Measurements from ENCODE around the gene CCDC83.
A peak's percentile ranks its signal among the peaks of the same experiment; 100 is the strongest.
"Not testable (repeated sequence)": the region's sequence is repeated elsewhere in the genome, so short reads cannot be mapped to it uniquely, and the experiment has no call there.

Gene CCDC83

DNA sequence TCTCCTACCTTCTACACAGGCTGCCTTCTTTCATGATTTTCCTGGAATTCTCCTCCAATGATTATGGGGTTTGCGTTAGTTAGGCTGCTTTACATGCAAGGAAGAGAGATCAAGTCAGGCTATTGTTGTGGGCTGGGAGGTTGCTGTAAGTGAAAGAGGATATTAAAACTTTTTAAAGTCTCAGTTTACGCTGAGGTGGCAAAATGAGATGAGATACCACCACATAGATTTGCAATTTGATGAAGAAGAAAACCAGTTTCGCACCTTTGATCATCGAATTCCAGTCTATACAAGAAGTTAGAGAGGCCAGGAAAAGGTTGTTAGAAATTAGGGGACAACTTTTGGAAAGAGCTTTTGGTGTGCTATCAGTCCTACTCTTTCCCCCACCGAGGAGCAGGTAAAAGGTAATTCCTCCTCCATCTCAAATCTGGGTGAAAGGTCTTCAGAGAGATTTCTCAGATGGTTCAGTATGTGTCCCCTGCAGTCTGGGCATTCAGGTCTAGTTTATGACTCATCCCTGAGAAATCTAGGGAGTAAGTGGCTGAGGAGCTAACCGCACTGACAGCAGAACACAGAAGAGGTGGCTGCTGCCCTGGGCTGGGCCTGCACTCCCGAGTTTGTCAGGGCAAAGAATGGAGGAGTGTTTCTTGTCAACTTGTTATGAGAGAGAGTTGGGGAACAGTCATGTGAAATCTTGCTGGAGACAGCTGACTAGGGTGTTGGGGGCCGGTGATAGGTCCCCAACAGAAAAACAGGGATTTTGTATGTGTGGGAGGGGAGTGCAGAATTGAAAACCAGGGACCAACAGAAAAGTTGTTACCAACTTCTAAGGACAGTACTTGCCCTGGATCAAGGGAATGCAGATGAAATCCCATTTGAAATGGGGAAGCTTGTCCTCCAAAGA is 34.7 kb downstream of the CCDC83 start:
- DNase-seq: no peak

DNA sequence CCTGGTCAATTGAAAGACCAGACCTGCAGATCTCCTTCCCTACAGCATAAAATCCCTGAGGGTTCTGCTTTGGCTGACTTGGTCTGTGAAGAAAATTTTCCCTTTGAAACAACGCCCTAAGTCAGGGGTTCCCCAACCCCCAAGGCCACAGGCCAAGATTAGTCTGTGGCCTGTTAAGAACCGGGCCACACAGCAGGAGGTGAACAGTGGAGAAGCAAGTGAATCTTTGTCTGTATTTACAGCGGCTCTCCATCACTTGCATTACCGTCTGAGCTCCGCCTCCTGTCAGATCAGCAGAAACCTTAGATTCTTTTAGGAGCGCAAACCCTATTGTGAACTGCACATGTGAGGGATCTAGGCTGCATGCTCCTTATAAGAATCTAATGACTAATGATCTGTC is 38.2 kb downstream of the CCDC83 start:
- DNase-seq: no peak

DNA sequence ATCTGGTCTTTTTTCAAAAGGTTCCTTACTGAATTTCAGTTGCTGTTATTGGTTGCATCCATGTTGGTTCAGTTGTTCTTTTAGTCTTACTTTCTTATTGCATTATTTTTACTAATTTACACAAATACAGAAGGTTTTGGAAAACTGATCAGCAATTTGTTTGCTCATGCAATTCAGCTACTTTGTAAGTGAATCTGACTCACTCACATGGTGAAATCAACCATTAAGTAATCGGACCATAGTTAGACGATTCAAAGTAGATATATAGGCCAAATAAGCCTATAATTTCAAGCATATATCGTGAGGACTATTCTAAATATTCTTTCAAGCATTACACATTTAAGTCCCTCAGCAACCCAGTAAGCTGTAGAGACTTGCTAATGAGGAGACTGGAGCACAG is 41.7 kb downstream of the CCDC83 start:
- DNase-seq: no peak

DNA sequence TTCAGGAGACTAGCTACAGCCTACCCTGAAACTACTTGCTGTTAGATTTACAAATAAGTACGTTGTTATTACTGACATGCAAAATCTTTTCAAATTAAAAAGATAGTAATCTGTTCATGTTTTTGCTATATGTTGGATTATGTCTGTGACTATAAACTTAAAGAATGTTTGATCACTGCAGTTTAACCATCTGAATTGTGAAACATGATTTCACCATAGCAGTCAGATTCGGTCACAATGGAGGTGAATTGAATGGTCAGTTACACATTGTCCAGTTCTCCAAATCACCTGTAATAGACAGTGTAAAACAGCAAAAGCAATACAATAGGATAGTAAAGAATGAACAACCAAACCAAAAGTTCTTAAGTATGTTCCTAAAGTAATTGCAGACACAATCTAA is 43.3 kb downstream of the CCDC83 start:
- DNase-seq: no peak

DNA sequence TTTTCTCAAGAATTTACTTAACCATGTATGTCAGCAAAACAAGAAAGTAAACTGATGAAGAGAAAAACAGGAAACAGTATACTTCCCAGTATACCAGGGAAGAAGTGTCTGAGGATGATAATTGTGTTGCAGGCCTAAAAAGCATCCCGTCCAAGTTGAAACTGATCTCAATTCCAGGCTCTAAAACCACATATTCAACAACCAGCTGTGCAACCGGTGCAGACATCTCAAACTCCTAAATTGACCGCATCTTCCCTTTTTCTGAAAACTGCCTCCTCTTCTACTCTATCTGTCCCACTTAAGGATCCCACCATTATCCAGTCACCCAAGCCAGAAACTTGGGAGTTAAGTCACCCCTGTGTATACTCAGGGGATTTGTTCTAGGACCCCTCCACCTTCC is 47.2 kb downstream of the CCDC83 start:
- DNase-seq: no peak

DNA sequence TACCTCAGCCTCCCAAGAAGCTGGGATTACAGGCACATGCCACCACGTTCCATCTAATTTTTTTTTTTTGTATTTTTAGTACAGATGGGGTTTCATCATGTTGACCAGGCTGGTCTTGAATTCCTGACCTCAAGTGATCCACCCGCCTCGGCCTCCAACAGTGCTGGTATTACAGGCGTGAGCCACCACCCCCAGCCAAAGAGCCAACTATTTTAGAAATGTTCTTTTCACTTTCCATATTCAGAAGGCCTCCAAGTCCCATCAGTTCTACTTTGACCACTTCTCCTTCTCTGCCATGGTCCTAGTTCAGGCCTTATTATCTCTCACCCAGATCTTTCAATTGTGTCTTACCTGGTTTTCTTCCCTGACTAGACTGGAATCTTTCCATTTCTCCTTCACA is 48.2 kb downstream of the CCDC83 start:
- DNase-seq: no peak

DNA sequence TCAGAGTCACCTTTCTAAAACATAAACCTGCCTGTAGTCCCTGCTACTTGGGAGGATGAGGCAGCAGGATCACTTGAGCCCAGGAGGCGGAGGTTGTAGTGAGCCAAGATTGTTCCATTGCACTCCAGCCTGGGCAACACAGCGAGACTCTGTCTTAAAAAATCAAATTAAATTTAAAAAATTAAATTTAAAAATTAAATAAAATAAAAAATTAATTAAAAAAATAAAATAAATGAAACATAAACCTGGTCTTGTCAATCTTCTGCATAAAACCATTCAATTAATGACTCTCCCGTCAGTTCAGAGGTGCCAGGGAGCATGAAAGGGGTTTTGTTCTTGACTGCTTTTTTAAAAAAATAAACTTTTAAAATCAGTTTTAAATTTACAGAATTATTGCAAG is 48.6 kb downstream of the CCDC83 start:
- no peak for DNase-seq

DNA sequence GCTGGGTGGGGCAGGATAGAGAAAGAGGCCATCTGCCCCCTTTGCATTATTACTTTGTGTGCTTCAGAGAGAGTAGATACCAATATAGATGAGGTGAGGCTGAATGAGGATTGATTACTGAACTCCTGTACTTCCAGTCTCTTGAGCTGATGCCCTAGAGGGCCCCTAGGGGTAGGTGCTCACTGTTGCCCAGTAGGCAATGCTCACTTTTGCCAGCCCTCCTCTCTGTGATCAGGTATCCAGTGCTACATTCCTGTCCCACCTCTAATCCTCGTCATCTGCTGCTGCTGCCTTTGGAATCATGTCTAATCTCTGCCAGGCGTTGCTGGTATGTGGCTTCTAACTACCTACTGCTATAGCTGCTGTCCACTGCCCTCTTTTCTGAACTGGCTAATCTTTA is 57.2 kb downstream of the CCDC83 start:
- no peak for DNase-seq

DNA sequence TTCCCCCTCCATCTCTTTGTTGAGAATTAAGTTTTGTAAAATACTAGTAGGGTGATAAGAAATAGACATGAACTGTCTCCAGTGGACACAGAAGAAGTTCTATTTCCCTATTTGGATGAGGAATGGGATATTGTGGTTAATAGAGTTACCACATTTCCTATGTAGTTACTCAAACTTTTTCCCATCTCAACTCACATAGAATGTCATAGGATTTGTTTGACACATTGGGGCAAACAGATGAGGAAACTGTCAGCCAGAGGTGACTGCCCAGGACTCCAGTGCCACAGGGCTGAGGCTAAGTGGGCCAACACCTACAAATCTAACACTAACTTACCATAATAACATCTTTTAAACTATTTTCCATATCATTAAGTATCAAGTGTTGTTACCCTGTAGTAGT is 58.3 kb downstream of the CCDC83 start:
- DNase-seq: no peak

DNA sequence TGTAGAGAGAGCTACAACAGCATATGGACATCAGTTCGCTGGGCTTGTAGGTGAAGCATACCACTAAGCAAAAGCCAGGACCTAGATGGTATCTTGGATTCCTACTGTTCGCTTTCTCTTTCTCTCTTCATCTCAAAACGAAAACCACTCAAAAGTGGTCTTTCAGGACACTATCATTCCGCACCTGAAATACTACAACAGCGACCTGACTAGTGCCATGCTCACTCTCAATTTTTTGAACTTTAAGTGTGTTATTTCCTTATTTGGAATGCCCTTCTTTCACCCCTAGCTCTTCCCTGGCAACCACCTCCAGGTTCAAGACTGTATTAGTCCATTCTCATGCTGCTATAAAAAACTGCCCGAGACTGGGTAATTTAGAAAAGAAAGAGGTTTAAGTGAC is 59.2 kb downstream of the CCDC83 start:
- no peak for DNase-seq

DNA sequence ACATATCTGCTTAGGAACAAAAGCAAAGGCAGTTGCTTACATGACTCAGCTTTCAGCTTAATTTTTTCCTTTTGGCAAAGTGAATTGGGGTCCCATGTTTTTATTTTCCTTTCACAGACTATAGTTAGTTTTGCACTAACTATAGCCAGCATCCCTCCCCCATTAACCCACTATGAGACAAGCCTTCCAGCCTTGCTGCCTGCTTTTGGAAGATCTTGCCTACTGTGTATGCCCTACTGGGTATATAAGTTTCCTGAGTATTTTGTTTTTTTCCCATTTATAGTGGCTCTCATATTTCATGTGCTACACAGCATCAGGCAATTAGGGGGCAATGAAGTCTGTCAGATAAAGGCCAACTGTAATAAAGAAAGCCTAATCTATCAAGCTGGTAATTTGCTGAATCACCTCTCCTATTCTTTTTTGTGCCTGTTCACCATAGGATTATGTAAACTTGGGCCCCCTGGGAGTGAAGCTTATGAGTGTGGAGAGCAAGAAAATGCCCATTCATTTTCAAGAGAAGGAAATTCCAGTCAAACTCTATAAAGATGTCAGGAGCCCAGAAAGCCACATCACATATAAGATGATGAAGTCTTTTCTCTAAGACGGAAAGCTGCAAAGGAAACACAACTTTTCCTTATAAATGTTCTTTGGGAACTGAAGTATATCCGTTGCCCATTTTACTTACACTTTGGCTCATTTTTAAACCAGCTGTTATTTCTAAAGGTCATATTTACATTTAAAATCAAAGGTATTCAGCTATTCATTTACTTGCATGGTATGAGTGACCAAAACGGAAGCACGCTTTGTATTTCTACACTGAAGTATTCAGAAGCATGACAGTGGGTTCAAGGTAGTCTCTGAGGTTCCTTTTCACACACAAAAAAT is 64.0 kb downstream of the CCDC83 start:
- DNase-seq: no peak

DNA sequence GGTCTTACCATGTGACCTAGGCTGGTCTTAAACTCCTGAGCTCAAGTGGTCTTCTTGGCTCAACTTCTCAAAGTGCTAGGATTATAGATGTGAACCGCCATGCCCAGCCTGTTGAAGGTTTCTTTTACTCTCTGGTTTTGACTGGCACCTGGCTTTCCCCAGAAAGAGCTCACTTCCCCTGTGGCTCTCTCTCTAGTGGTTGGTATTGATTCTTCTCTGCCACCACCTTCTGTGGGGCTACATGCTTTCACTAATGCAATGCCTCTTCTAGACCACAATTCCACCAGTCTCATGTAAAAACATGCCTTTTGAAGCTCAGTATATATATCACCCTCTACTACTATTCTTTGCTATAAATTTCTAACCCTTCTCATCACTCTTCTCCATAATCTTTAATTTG is 67.2 kb downstream of the CCDC83 start:
- DNase-seq: no peak

DNA sequence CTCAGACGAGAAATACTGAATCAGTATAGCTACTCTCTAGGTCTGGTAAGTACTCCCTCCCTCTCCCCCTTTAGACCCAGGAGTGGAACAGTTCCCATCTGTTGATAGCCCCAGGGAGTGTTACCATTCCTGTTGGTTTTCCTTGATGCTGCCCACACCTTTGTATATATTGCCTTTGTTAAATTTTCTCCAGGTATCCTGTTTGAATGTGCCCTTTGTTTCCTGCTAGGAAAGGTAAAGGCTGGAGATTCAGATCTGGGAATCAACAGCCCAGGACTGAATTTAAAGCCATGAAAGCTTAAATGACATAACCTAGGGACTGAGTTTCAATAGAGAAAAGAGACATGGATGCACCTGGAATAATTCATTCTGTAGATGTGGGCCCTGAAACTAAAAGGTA is 68.3 kb downstream of the CCDC83 start:
- DNase-seq: no peak

DNA sequence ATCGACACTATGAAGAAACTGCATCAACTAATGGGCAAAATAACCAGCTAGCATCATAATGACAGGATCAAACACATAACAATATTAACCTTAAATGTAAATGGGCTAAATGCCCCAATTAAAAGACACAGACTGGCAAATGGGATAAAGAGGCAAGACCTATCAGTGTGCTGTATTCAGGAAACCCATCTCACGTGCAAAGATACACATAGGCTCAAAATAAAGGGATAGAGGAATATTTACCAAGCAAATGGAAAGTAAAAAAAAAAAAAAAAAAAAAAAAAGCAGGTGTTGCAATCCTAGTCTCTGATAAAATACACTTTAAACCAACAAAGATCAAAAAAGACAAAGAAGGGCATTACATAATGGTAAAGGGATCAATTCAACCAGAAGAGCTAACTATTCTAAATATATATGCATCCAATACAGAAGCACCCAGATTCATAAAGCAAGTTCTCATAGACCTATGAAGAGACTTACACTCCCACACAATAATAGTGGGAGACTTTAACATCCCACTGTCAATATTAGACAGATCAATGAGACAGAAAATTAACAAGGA is 71.6 kb downstream of the CCDC83 start:
- DNase-seq: not testable (repeated sequence)

DNA sequence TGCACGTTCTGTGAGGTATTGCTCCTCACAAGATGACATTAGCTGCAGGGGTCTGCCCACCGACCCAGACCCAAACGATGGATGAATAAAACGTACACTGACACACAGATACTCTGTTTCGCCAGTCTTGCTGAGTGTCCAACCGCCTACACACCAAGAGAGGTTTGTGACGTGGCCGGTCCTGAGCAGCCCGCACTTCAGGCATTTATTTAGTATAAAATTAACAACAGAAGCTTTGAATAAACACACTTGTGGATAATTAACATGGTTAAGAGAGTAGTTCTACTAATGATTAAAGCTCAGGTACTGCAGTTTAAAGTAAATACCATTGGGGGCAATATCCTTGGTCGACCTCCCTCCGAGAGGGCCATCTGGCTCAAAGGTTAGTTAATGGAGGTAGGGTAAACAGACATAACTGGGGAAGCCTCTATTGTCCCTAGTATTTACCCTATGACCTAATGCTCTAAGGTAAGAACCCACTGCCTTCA is 75.7 kb downstream of the CCDC83 start:
- DNase-seq: no peak

DNA sequence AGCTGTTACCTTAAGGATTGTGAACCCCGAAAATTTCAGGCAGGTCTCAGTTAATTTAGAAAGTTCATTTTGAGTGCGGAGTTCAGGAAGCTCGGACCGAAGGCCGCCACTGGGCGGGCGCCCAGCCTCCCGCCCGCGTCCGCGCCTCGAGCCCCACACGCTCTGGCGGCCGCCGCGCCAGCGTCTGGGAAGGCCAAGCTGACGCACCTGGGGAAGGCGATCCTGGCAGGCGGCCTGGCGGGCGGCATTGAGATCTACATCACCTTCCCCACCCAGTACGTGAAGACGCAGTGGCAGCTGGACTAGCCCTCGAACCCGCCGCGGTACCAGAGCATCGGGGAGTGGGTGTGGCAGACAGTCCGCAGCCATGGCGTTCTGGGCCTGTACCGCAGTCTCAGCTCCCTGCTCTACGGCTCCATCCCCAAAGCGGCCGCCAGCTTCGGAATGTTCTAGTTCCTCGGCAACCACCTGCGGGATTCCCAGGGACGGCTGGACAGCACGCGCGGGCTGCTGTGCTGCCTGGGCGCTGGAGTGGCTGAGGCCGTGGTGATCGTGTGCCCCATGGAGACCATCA is 79.5 kb downstream of the CCDC83 start:
- DNase-seq: no peak

DNA sequence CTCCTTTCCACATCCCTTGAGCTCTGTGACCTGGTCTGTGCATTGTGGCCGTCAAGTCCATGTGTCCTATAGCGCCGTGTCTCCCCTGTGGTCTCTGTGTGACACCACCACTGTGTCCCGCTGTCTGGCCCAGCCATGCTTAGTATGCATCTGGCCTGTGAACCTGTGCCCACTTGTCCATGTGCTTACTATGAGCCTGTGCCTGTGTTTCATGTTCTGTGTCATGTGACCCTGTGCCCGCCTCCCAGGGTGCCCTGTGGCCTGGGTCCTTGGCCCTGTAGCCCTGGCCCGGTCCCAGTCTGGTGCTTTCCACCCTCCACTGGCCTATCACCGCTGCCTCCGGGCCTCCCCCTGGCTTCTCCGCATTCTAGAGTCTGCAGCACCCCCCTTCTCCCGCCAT is 80.6 kb downstream of the CCDC83 start:
- DNase-seq: no peak

DNA sequence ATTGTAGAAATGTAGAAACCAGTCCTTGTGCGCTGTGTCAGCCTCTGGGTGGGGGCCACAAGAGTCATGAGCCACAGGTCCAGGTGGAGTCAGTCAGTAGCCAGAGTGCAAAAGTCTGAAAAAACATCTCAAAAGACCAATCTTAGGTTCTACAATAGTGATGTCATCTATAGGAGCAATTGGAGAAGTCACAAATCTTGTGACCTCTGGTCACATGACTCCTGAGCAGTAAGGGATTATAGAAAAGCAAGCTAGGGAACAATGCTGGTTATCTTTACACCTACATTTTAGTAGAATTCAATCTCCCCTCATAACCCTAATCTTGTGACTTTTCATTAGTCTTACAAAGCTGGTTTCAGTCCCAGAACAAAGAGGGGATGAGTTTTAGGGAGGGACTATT is 82.7 kb downstream of the CCDC83 start:
- no peak for DNase-seq

DNA sequence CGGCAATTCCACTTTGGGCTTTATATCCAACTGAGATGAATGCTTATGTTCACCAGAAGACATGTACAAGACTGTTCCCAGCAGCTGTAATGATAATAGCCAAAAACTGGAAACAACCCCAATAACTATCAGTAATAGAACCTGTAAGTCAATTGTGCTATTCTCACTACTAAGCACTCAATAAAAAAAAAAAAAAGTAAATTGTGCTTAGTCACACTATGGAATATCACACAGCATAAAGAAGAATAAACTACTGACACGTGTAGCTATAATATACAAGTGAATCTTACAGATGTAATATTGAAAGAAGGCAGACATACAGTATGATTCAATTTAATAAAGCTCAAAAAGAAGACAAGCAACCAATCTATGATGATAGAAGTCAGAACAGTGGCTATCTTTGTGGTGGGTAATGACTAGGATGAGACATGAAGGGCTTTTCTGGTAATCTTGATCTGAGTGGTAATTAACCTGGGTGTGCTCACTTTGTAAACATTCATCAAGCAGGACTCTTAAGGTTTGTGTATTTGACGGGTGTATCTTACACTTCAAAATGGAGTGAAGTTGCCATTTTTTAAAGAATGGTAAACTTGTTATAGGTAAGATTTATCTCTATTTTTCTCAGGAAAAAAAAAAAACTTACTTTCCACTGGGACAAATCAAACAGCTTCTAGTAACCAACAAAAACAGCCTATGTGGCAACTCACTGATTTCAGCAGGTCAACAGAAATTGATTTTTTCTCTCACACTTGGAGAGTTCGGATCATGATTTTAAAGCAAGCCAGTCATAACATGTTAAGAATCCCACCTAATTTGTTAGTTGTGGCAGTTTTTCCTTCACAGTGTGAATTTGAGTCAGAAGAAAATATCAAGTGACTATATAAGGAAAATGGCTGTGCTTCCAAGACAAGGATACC is 84.2 kb downstream of the CCDC83 start:
- DNase-seq: no peak

DNA sequence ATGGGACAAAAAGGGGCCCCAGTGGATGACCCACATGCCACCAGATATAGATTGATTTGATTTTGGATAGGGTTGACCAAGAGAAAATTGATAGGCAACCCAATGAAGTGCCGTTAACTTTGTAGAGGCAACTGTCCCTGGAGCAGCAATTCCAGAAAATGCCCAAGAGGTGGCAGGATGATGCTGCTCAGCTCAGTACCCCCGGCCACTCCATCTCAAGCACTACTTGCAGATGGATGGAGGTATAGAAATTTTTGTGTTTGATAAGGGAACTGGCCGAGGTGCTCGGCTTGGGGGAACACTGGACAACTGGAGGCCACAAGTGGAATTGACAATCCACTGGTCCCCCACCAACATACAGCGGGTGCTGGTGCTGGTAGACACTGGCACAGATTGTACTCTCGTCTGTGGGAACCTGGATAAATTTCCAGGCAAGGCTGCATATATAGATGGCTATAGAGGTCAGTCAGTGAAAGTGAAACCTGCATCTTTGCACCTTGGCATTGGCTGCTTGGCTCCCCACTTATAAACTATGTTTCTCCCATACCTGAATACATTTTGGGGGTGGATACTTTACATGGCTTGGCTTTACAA is 86.3 kb downstream of the CCDC83 start:
- DNase-seq: peak; percentile 50 to 57

DNA sequence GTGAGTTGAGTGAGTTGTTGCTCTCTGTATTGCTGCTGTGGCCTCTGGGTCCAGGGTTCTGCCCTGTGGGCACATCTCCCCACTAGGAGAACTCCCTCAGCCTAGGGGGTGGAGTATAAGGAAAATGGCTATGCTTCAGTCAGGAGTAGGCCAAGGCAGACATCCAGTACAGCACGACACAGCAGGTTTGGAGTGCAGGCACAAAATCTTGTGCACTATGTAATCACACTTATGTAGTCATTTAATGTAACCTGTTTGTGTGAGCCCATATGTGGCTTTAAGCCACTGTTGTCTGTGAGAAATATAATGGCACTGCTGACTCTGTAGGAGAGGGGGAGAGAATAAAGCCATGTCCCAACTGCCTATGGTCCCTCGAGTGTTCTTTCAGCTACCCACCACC is 90.1 kb downstream of the CCDC83 start:
- no peak for DNase-seq

DNA sequence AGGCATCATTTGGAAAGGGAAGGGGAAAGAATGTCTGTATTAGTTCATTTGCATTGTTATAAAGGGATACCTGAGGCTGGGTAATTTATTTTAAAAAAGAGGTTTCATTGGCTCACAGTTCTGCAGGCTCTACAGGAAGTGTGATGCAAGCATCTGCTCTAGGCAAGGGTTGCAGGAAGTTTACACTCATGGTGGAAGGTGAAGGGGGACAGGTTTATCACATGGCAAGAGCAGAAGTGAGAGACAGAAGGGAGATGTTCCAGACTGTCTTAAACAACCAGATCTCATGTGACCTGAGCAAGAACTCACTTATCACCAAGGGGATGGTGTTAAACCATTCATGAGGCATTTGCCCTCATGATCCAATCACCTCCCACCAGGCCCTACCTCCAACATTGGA is 90.6 kb downstream of the CCDC83 start:
- no peak for DNase-seq

Measured in activated CD4-positive, alpha-beta T cell treated with anti-CD3 and anti-CD28 coated beads, Interleukin-2, amount 50 U/mL, for 48 hours (primary cell).